ENCODE measurements around the gene OGFR.

DNA sequence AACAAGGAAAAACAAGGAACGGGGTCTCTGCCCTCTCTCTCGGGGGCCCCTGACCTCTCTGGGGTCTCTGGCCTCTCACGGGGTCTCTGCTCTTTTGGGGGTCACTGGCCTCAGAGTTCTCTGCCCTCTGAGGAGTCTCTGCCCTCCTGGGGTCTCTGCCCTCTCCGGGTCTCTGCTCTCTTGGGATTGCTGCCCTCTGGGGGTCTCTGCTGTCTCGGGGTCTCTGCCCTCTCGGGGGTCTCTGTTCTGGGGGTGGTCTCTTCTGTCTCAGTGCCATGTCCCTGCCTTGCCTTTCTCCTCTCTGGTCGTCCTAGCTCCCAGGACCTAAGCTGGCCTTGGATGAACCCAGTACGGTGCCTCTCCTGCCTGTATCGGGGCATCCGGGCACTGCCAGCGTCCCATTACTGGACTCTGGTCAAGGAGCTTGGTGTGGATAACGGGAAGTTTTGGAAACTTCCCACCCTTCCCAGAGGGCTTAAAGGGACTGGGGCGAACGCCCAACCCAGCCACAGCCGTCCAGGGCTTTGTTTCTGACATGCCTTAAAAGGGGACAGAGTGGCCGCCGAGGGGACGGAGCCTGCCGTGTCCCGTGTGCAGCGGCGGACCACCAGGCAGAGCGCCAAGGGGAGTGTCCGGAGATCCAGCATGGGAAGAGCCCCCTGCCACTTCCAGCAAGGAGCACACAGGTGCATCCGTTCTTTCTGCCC is 33.1 kb upstream of the OGFR start:
- TF ChIP-seq FOXM1 (IDR thresholded peaks at IDR 0.05; ENCODE audit: borderline replicate concordance) (no peak), ARNT (IDR thresholded peaks at IDR 0.05) (no peak), ELF4 (IDR thresholded peaks at IDR 0.05) (no peak), NFRKB (IDR thresholded peaks at IDR 0.05) (no peak), SP1 (IDR thresholded peaks at IDR 0.05) (no peak)

Measured in HEK293T (cell line).